ENCODE results near the gene SPATA22.
"Not testable (repeated sequence)": the region's sequence is repeated elsewhere in the genome, so short reads cannot be mapped to it uniquely, and the experiment has no call there.

SPATA22 gene

GRCh38 chr17:3475251-3475685 is 3.6 kb upstream of the SPATA22 start:
- DNase-seq (ENCODE audit: low read depth): no peak
- TF ChIP-seq CTCF (IDR thresholded peaks at IDR 0.05; ENCODE audit: low read length, missing control alignments): no peak
- H3K4me3 ChIP-seq (replicated peaks; ENCODE audit: low read depth, low read length): no peak overlapping the region

- TF ChIP-seq CTCF (IDR thresholded peaks at IDR 0.05; ENCODE audit: low read length, missing control alignments): no peak
- H3K4me3 ChIP-seq (replicated peaks; ENCODE audit: low read depth, low read length): no peak overlapping the region
- peak; percentile 22 for DNase-seq (ENCODE audit: low read depth)
Measured at GRCh38 chr17:3474212-3474611, 2.6 kb upstream of the SPATA22 start.

- H3K4me3 ChIP-seq (replicated peaks; ENCODE audit: low read depth, low read length): no peak overlapping the region
- DNase-seq (ENCODE audit: low read depth): no peak
- no peak for TF ChIP-seq CTCF (IDR thresholded peaks at IDR 0.05; ENCODE audit: low read length, missing control alignments)
Measured at GRCh38 chr17:3472137-3472536, 518 bp upstream of the SPATA22 start.

GRCh38 chr17:3469529-3469928 is 2.1 kb downstream of the SPATA22 start:
- no peak for DNase-seq (ENCODE audit: low read depth)
- H3K4me3 ChIP-seq (replicated peaks; ENCODE audit: low read depth, low read length): no peak overlapping the region
- TF ChIP-seq CTCF (IDR thresholded peaks at IDR 0.05; ENCODE audit: low read length, missing control alignments): no peak

GRCh38 chr17:3466355-3466754 is 5.3 kb downstream of the SPATA22 start:
- not testable (repeated sequence) for DNase-seq (ENCODE audit: low read depth); H3K4me3 ChIP-seq (replicated peaks; ENCODE audit: low read depth, low read length)

- TF ChIP-seq CTCF (IDR thresholded peaks at IDR 0.05; ENCODE audit: low read length, missing control alignments): no peak
- no peak overlapping the region for H3K4me3 ChIP-seq (replicated peaks; ENCODE audit: low read depth, low read length)
- DNase-seq (ENCODE audit: low read depth): peak; percentile 21
Measured at GRCh38 chr17:3448059-3448665, 23.5 kb downstream of the SPATA22 start.

- TF ChIP-seq CTCF (IDR thresholded peaks at IDR 0.05; ENCODE audit: low read length, missing control alignments): no peak
- H3K4me3 ChIP-seq (replicated peaks; ENCODE audit: low read depth, low read length): no peak overlapping the region
- peak; percentile 19 for DNase-seq (ENCODE audit: low read depth)
Measured at GRCh38 chr17:3447625-3448024, 24.0 kb downstream of the SPATA22 start.

Measured in fibroblast of pulmonary artery (primary cell).